Epithelial cell of prostate (primary cell): Measurements from ENCODE around the gene PI16.

ENCODE experiments used
- DNase-seq: peaks from one replicate; pipeline ENCODE4 v3.0.0-alpha.2; 2011; ENCODE audit warnings: low read depth, low spot score
- H3K27ac ChIP-seq: fragments of 450-650 bp; 2 replicates; pipeline ENCODE4 v1.5.1; 2017; ENCODE audit warnings: mild to moderate bottlenecking

PI16 gene

GRCh38 chr6:36955136-36955535 is 598 bp downstream of the PI16 start:
- H3K27ac ChIP-seq: no peak overlapping the region

DNA sequence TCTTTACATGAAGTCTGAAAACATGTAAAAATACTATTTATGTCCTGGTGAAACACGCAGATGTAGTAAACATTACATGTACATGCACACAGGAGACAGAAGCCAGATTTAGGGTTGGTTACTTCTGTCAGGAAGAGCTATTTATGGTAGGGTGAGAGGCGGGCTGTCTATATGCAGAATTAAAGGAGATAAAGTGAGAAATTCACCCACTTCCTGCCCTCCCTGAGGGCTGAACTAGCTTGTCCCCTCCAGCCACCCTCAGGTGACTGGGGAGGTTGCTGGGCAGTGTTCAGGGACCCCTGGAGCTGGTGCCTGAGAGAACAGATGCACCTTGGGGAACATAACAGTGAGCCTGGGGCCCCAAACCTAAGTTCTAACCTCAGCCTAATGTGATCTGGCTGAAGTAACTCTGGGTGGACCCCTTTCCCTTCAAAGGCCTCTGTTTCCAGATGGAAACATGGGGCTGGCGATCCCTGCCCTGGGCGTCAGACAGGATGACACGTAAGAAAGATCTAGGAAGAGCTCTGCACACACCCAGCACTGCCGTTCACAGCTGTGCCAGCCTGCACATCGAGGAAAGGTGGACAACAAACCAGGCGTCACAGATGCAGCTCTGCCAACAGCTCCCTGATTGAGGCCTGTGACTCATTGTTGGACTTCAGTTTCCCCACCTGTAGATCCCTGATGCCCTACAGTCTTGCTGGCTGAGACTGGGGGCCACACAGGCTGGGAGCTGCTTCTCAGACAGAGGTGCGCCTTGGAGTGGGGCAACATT is 1.3 kb downstream of the PI16 start:
- peak; percentile 24 for DNase-seq

More at GRCh38 chr6:36955136-36955535, 598 bp downstream of the PI16 start:
- DNase-seq: no peak

DNA sequence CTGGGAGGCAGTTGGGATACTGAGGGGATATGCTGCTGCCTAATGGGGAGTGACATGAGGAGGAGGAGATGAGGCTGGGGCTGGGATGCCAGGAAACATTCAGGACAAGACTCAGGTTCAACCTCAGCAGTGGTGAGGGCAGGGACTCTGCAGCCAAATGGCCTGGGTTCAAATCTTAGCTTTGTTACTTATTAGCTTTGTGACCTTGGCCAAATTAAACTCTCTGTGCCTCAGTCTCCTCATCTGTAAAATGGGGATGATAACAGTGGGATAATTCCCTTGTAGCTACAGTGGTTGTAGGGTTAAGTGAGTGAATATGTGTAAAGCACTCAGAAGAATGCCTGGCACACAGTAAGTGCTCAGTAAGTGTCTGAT is 1.9 kb downstream of the PI16 start:
- no peak overlapping the region for H3K27ac ChIP-seq
- no peak for DNase-seq

More for the DNA sequence above, 1.3 kb downstream of the PI16 start:
- no peak overlapping the region for H3K27ac ChIP-seq

GRCh38 chr6:36957773-36958271 is 3.3 kb downstream of the PI16 start:
- DNase-seq: no peak
- no peak overlapping the region for H3K27ac ChIP-seq

DNA sequence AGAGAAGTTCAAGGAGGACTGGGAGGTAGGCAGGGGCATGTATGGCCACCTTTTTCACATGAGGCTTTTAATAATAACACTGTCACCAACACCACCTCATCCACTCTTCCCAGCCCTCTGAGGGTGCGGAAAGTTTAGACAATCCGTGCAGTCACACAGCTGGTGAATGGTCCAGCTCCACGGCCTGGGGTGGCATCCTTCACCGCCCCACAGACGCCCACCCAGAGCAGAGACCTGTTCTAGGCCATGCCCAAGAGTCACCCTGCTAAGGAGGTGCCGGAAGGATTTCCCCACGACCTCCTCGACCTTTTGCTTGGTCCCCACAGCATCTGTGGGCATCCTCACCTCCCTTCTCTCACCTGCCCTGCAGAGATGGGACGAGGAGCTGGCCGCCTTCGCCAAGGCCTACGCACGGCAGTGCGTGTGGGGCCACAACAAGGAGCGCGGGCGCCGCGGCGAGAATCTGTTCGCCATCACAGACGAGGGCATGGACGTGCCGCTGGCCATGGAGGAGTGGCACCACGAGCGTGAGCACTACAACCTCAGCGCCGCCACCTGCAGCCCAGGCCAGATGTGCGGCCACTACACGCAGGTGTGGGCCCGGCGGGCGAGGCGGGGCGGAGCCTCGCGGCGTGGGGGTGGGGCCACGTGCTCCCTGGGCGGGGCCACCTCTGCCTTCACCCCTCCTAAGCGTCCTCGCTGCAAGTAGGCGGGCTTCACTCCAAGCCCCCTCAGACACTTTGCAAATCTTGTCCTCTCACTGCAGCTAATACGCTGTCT is 4.4 kb downstream of the PI16 start:
- no peak for DNase-seq
- no peak overlapping the region for H3K27ac ChIP-seq

DNA sequence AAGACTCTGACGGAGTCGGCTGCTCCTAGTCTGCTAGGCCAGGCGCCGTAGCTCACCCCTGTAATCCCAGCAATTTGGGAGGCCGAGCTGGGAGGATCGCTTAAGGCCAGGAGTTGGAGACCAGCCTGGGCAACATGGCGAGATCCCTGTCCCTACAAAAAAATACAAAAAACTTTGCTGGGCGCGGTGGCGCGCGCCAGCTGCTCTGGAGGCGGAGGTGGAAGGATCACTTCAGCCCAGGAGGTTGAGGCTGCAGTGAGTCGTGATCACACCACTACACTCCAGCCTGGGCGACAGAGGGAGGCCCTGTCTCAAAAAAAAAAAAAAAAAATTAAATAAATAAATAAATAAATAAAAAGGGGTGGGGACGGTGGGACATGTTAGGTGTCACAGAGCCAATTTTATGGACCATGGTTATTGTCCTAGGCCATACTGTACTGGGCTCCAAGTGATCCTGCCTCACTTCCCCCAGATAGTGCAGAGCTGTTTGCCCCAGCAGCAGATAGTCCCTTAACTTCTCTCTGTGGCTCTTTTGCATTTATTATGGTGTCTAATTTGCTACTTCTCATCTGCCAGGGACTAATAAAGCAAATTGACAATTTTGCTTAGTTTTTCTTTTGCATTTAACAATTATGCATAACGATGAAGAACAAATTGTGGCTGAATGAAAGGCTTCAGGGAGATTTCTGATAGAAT is 5.2 kb downstream of the PI16 start:
- no peak overlapping the region for H3K27ac ChIP-seq
- no peak for DNase-seq

GRCh38 chr6:36961441-36962435 is 7.2 kb downstream of the PI16 start:
- no peak overlapping the region for H3K27ac ChIP-seq

GRCh38 chr6:36962874-36963273 is 8.3 kb downstream of the PI16 start:
- DNase-seq: no peak
- no peak overlapping the region for H3K27ac ChIP-seq

More at GRCh38 chr6:36961441-36962435, 7.2 kb downstream of the PI16 start:
- DNase-seq: no peak

- DNase-seq: no peak
- H3K27ac ChIP-seq: no peak overlapping the region
Measured at GRCh38 chr6:36963451-36964290, 9.1 kb downstream of the PI16 start.

DNA sequence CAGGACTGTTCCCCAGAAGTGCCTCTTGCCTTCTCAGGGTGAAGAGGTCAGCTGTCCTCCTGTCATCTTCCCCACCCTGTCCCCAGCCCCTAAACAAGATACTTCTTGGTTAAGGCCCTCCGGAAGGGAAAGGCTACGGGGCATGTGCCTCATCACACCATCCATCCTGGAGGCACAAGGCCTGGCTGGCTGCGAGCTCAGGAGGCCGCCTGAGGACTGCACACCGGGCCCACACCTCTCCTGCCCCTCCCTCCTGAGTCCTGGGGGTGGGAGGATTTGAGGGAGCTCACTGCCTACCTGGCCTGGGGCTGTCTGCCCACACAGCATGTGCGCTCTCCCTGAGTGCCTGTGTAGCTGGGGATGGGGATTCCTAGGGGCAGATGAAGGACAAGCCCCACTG is 9.8 kb downstream of the PI16 start:
- no peak for DNase-seq
- H3K27ac ChIP-seq: no peak overlapping the region

GRCh38 chr6:36964908-36965307 is 10.4 kb downstream of the PI16 start:
- H3K27ac ChIP-seq: no peak overlapping the region
- DNase-seq: no peak

GRCh38 chr6:36967301-36967700 is 12.8 kb downstream of the PI16 start:
- H3K27ac ChIP-seq: no peak overlapping the region
- no peak for DNase-seq

DNA sequence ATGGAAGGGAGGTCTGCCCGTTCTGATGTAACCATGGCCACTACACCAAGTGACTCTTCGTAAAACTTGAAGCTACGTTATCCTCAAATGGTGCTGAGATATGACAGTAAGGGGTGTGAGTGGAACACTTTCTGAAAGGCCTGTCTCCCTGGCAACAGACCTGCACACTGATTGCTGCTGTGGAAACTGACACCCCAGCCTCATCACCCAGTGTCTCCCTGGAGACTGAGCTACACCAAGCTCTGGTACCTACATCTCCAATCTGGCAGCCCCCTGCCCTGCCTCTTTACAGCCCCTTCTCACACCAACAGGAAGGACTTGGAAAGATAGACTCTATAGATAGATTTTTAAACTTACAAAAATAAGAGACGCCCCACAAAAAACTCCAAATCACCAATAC is 13.2 kb downstream of the PI16 start:
- H3K27ac ChIP-seq: no peak overlapping the region

DNA sequence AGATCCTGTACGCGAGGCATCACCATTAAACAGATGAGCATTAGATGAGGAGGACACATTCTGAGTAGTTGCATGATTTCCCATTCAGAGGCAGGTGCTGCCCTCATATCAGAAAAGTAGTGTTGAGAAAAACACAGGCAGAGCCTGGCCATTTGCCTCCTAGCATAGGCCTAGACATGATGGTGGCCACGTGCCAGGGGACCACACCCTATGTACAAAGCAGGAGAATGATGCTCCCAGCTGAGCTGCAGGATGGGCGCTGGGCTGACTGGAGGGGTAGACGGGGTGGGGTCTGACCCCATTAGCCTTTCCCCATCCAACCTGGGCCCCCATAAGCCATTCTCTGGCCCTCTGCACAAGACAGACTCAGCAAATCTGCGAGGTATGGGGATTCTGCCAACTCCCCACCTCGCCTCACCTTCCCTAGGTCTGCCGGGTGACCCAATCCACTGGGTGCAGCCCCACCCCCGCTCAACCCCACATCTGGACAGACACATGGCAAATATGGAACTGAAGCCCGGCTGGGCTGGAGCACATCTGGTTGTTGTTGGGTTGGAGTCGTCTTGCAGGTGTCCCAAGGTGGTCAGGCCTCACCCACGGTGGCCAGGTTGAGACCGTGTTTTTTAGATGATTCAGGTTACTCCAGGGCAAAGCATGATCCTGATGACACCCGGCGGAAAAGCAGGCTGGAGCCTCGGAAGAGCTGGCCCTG is 13.9 kb downstream of the PI16 start:
- DNase-seq: no peak
- no peak overlapping the region for H3K27ac ChIP-seq

More for the DNA sequence above, 13.2 kb downstream of the PI16 start:
- no peak for DNase-seq

DNA sequence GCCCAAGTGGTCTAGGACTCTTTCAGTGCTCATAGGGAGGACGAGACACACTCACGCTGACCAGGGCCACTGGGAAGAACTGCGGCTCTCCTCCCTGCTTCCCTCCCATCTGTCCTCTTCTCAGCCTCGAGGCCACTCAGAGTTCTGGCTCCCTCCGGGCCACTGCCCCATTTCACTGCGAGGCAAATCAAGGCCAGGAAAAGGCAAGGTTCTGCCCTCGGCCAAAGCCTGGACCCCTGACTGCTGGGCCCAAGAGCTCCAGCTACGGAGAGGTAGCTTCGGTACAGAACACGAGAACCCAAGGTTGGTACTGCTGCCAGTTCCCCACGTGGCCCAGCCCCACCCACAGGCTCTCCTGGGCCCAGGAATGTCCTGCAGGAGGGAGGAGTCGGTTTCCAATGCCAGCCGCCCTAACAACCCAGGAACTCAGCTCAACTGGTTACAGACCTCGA is 14.7 kb downstream of the PI16 start:
- no peak overlapping the region for H3K27ac ChIP-seq
- no peak for DNase-seq

DNA sequence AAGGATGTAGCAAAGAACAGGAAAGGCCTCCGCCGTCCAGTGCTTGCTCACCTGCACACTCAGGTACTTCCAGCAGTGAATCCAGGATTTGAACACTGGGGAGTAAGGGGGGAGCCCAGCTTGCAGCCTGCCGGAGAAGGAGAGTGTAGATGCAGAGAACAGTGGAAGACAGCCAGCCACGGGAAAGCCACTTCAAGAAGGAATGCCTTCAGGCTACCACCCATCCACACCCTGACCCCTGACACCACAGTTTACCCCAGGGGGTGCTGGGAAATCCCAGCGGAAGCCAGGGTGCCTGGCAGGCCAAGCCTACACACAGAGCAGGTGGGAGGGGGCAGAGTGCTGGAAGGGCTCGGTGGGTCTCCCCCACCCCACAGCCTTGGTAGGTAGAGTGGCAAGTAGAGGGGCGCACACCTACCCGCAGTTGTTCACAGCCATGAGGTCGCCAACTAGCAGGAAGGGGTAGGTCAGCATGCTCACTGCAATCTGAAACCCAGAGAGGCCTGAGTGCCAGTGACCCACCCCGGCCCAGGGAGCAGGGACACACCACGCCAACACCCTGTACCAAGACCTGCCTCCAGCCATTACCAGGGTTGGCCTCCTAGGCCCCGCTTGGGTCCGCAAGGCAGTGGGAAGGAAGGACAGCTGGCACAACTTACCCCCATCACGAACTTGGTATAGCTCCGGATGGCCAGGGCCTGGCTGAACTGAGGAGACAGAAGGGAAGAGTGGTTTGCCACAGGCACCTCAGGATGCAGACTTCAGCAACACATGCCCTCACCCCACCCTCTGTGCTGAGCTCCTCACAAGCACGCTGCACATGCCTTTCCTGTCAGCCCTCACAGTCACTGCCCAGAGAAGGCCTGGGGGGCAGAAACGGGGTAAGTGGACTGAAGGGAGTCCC is 15.7 kb downstream of the PI16 start:
- no peak overlapping the region for H3K27ac ChIP-seq
- no peak for DNase-seq
